HCT116 (cell line): ENCODE data around the gene SIL1. TPM values are rescaled to one million over a fixed set of nuclear protein-coding genes. Genes with fewer than 3 reads are reported as not detected.
"Not testable (repeated sequence)": the region's sequence is repeated elsewhere in the genome, so short reads cannot be mapped to it uniquely, and the experiment has no call there.

Source experiments
- ATAC-seq: fragments of 200-7000 bp; cut with Tn5 transposase; 2 replicates; pipeline ENCODE4 v1.9.1; 2020; ENCODE audit warnings: mild to moderate bottlenecking, moderate library complexity
- BruUV-seq: library from RNA; stranded (reverse); fragments of 400-500 nt; replicated peaks from 2 replicates; lab custom pipeline; 2021; lab: Mats Ljungman, UMichigan
- CTCF ChIA-PET: fragments of 300-600 bp; sonication (Branson Sonifier 250); formaldehyde crosslinking; loops from one replicate; lab custom pipeline; 2021; ENCODE audit warnings: antibody characterized with exemption; lab: Charles Lee
- POLR2A ChIA-PET: fragments of 300-600, 350-600 bp; sonication (Branson Sonifier 250); formaldehyde crosslinking; loops from one replicate; lab custom pipeline; 2021; ENCODE audit warnings: antibody characterized with exemption; lab: Charles Lee
- RAD21 ChIA-PET, 2 experiments: fragments of 300-600 bp; sonication (Branson Sonifier 250); formaldehyde crosslinking; loops; one replicate each; lab custom pipeline; 2023; ENCODE audit warnings: low total read pairs in 2 of 2; ENCODE audit not compliant: uncharacterized antibody in 2 of 2, unreplicated experiment in 2 of 2, low non-redundant PET in 1 of 2; lab: Charles Lee
- DNase-seq: peaks from one replicate; pipeline ENCODE4 v3.0.0-alpha.2; 2010; ENCODE audit warnings: low read depth, low spot score
- H2AFZ ChIP-seq: fragments of 200-600 bp; shearing (Covaris generic), sonication (generic); 2 replicates; pipeline ENCODE4 v1.6.1; 2017; ENCODE audit warnings: low read depth, mixed run types, mixed read lengths, antibody characterized with exemption, low read length; ENCODE audit not compliant: poor library complexity, severe bottlenecking
- H3K27ac ChIP-seq: 2 replicates; pipeline ENCODE4 v1.5.1; 2012; ENCODE audit warnings: low read depth, low read length
- H3K27me3 ChIP-seq: fragments of 200-600 bp; sonication (generic); 2 replicates; pipeline ENCODE4 v1.6.1; 2016; ENCODE audit warnings: mixed run types, low read length, mixed read lengths; ENCODE audit not compliant: insufficient read depth
- H3K36me3 ChIP-seq, 2 experiments: fragments of 200-500 bp in 1 of 2; fragments of 200-600 bp in 1 of 2; sonication (Bioruptor generic) in 1 of 2; sonication (generic) in 1 of 2; 2 replicates each; pipeline versions ENCODE4 v1.5.1 to v1.6.1; 2014 to 2016; ENCODE audit warnings: low read length in 2 of 2, inconsistent platforms in 1 of 2, mixed read lengths in 1 of 2, mixed run types in 1 of 2; ENCODE audit not compliant: insufficient read depth in 2 of 2, control insufficient read depth in 1 of 2
- H3K4me1 ChIP-seq, 2 experiments: fragments of 200-600 bp in 1 of 2; sonication (generic) in 1 of 2; 2 replicates each; pipeline versions ENCODE4 v1.5.1 to v1.6.1; 2012 to 2017; ENCODE audit warnings: low read length in 2 of 2, inconsistent platforms in 1 of 2, mild to moderate bottlenecking in 1 of 2, mixed read lengths in 1 of 2, mixed run types in 1 of 2, moderate library complexity in 1 of 2; ENCODE audit not compliant: insufficient read depth in 2 of 2, control insufficient read depth in 1 of 2
- H3K4me2 ChIP-seq: fragments of 200-600 bp; sonication (generic); 2 replicates; pipeline ENCODE4 v1.6.1; 2017; ENCODE audit warnings: mixed run types, low read length, mixed read lengths
- H3K4me3 ChIP-seq, 2 experiments: fragments of 200-600 bp in 1 of 2; sonication (generic) in 1 of 2; replicated peaks in 1 of 2; 2 replicates each; pipeline ENCODE4 v1.5.1; 2011 to 2016; ENCODE audit warnings: low read length in 2 of 2, control low read depth in 1 of 2, low read depth in 1 of 2, mild to moderate bottlenecking in 1 of 2, mixed read lengths in 1 of 2, mixed run types in 1 of 2
- H3K79me2 ChIP-seq: fragments of 200-600 bp; sonication (generic); 2 replicates; pipeline ENCODE4 v1.6.1; 2017; ENCODE audit warnings: mild to moderate bottlenecking, mixed run types, low read length, moderate library complexity, mixed read lengths; ENCODE audit not compliant: insufficient read depth
- H3K9ac ChIP-seq: fragments of 200-600 bp; sonication (generic); 2 replicates; pipeline ENCODE4 v1.6.1; 2016; ENCODE audit warnings: low read length, mixed read lengths
- H3K9me2 ChIP-seq: fragments of 200-600 bp; sonication (generic), shearing (Covaris generic); 2 replicates; pipeline ENCODE4 v1.6.1; 2017; ENCODE audit warnings: mixed run types, mild to moderate bottlenecking, moderate library complexity; ENCODE audit not compliant: insufficient read depth
- H3K9me3 ChIP-seq, 2 experiments: fragments of 200-500 bp in 1 of 2; fragments of 200-600 bp in 1 of 2; sonication (Bioruptor generic) in 1 of 2; sonication (generic) in 1 of 2; 2 replicates each; pipeline ENCODE4 v1.6.1; 2014 to 2017; ENCODE audit warnings: low read length in 2 of 2, mixed read lengths in 2 of 2, inconsistent platforms in 1 of 2, low read depth in 1 of 2, mild to moderate bottlenecking in 1 of 2, mixed run types in 1 of 2, moderate library complexity in 1 of 2; ENCODE audit not compliant: control insufficient read depth in 1 of 2, insufficient read depth in 1 of 2
- H4K20me1 ChIP-seq: fragments of 200-600 bp; sonication (generic), shearing (Covaris generic); 2 replicates; pipeline ENCODE4 v1.6.1; 2017; ENCODE audit warnings: mixed run types, mild to moderate bottlenecking, moderate library complexity; ENCODE audit not compliant: insufficient read depth
- CBX3 ChIP-seq: IDR thresholded peaks from 2 replicates; pipeline ENCODE4 v1.6.1; 2012; ENCODE audit warnings: low read depth
- CEBPB ChIP-seq: IDR thresholded peaks from 2 replicates; pipeline ENCODE4 v1.6.1; 2012; ENCODE audit warnings: low read depth
- EGR1 ChIP-seq: IDR thresholded peaks from 2 replicates; pipeline ENCODE4 v1.6.1; 2012; ENCODE audit warnings: low read depth
- EZH2 ChIP-seq: fragments of 200-600 bp; sonication (generic); IDR thresholded peaks from 2 replicates; pipeline ENCODE4 v1.6.1; 2017; ENCODE audit warnings: antibody characterized with exemption, mixed run types
- EZH2phosphoT487 ChIP-seq: fragments of 200-600 bp; IDR thresholded peaks from 2 replicates; pipeline ENCODE4 v1.6.1; 2018; ENCODE audit warnings: antibody characterized with exemption, borderline replicate concordance
- FOSL1 ChIP-seq: IDR thresholded peaks from 2 replicates; pipeline ENCODE4 v1.6.1; 2012; ENCODE audit warnings: low read depth
- JUND ChIP-seq: IDR thresholded peaks from 2 replicates; pipeline ENCODE4 v1.6.1; 2012
- POLR2A ChIP-seq: IDR thresholded peaks from 2 replicates; pipeline ENCODE4 v1.7.0; 2011; ENCODE audit warnings: borderline replicate concordance; ENCODE audit not compliant: insufficient read depth, insufficient read length; ENCODE audit errors: extremely low read depth
- POLR2AphosphoS5 ChIP-seq: IDR thresholded peaks from 2 replicates; pipeline ENCODE4 v1.6.1; 2011; ENCODE audit warnings: mild to moderate bottlenecking, low read depth, low read length, moderate library complexity
- RAD21 ChIP-seq: IDR thresholded peaks from 2 replicates; pipeline ENCODE4 v1.6.1; 2012; ENCODE audit warnings: low read depth, mild to moderate bottlenecking
- SRF ChIP-seq: IDR thresholded peaks from 2 replicates; pipeline ENCODE4 v1.6.1; 2012; ENCODE audit warnings: low read depth
- YY1 ChIP-seq: IDR thresholded peaks from 2 replicates; pipeline ENCODE4 v1.6.1; 2011; ENCODE audit warnings: low read length, low read depth, moderate library complexity, mild to moderate bottlenecking; ENCODE audit not compliant: insufficient replicate concordance; ENCODE audit errors: extremely low read depth
- ZFX ChIP-seq: fragments of 450-650 bp; IDR thresholded peaks from 2 replicates; pipeline ENCODE4 v1.6.1; 2017
- intact Hi-C: fragments of 100-400 bp; cut with micrococcal nuclease; formaldehyde crosslinking; loops from 2 replicates; pipeline ENCODE4 v1.10.0; 2022
- total RNA-seq: library from RNA; stranded (reverse); gene quantifications from one replicate; pipeline ENCODE4 v1.2.1, GENCODE V29; 2021; ENCODE audit not compliant: unreplicated experiment
- TF ChIP-seq, protein P1 (sequence below), 3 experiments: fragments of 200-600 bp in 1 of 3; sonication (generic) in 1 of 3; IDR thresholded peaks in 2 of 3; conservative IDR thresholded peaks in 1 of 3; 2 replicates each; pipeline ENCODE4 v1.5.1; 2012 to 2017; ENCODE audit warnings: low read depth in 2 of 3, low read length in 2 of 3, antibody characterized with exemption in 1 of 3, borderline replicate concordance in 1 of 3, control low read depth in 1 of 3, mild to moderate bottlenecking in 1 of 3, mixed read lengths in 1 of 3, mixed run types in 1 of 3, moderate library complexity in 1 of 3; ENCODE audit not compliant: insufficient read depth in 1 of 3

Gene SIL1
- total RNA-seq, 1 experiment from 2014 or later = 34.0 TPM

DNA sequence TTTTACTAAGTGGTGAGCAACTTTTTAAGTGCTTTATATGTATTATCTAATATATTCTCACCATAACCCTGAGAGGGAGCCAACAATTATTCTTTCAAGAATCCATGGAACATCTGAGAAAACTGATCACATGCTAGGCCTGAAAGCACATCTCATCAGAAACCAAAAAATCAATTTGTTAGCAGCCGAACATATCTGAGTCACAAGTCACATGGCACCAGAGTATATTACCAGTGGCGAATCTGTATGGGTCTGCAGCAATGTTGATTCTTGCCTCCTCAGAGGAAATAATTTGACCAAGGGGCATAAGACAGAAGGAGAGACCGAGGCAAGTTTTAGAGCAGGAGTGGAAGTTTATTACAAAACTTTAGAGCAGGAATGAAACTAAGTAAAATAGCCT lies 25.3 kb upstream of the SIL1 start:
- POLR2A ChIA-PET = no interaction called here

DNA sequence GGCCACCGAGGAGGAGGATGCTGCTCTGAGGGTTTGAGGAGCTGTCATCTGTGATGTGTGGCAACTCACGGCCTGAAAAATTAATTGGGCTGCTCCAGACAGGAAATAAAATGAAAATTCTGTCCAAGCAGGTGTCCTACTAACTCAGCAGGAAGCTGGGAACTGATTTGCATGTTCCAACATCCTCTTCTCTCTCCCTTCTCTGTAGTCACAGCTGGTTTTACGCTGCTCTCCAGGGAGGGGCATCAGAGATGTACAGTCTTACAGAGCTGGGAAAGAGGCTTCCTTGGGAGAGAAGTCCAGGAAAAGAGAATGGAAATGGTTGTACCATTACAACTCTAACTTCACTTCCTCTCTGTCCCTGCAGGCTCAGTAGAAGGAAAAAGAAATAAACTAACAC lies 24.2 kb upstream of the SIL1 start:
- ATAC-seq = no peak
- H3K27ac ChIP-seq = no peak overlapping the region
- no TSS peak for BruUV-seq
- ChIA-PET POLR2A (no interaction called here), CTCF (no interaction called here), RAD21 (no interaction called here)
- intact Hi-C loops = no loop called here
- no peaks in the 10 kb centered on the region for H4K20me1 ChIP-seq
- H3K36me3 ChIP-seq = no peaks in the 10 kb centered on the region
- no peak overlapping the region for H3K4me2 ChIP-seq
- no peak overlapping the region for H2AFZ ChIP-seq
- no peaks in the 10 kb centered on the region for H3K79me2 ChIP-seq
- H3K27me3 ChIP-seq = no peaks in the 10 kb centered on the region
- H3K9ac ChIP-seq = no peak overlapping the region
- H3K4me3 ChIP-seq = no peak overlapping the region
- TF ChIP-seq YY1 (no peak), FOSL1 (no peak), POLR2A (no peak), EGR1 (no peak), JUND (no peak), EZH2 (no peak), ZFX (no peak), POLR2AphosphoS5 (no peak), RAD21 (no peak), CBX3 (no peak)
- TF ChIP-seq, protein P1, sequence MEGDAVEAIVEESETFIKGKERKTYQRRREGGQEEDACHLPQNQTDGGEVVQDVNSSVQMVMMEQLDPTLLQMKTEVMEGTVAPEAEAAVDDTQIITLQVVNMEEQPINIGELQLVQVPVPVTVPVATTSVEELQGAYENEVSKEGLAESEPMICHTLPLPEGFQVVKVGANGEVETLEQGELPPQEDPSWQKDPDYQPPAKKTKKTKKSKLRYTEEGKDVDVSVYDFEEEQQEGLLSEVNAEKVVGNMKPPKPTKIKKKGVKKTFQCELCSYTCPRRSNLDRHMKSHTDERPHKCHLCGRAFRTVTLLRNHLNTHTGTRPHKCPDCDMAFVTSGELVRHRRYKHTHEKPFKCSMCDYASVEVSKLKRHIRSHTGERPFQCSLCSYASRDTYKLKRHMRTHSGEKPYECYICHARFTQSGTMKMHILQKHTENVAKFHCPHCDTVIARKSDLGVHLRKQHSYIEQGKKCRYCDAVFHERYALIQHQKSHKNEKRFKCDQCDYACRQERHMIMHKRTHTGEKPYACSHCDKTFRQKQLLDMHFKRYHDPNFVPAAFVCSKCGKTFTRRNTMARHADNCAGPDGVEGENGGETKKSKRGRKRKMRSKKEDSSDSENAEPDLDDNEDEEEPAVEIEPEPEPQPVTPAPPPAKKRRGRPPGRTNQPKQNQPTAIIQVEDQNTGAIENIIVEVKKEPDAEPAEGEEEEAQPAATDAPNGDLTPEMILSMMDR (IDR thresholded peaks at IDR 0.05 in 2 of 3, conservative IDR thresholded peaks at IDR 0.05 in 1 of 3; ENCODE audit: borderline replicate concordance in 1 of 3, insufficient read depth in 1 of 3, low read depth in 2 of 3, low read length in 2 of 3) = no peak
- H3K4me1 ChIP-seq = no peaks in the 10 kb centered on the region
- no peaks in the 10 kb centered on the region for H3K9me2 ChIP-seq
- H3K9me3 ChIP-seq = no peaks in the 10 kb centered on the region
- no peak for DNase-seq

More for the DNA sequence above, 25.3 kb upstream of the SIL1 start:
- H3K4me3 ChIP-seq = no peak overlapping the region
- intact Hi-C loops = no loop called here
- no peaks in the 10 kb centered on the region for H3K9me3 ChIP-seq
- H3K4me1 ChIP-seq = no peaks in the 10 kb centered on the region
- CTCF ChIA-PET = no interaction called here
- no peak overlapping the region for H2AFZ ChIP-seq
- no peaks in the 10 kb centered on the region for H3K27me3 ChIP-seq
- ATAC-seq (no peak), DNase-seq (no peak)
- no peak overlapping the region for H3K27ac ChIP-seq
- no peaks in the 10 kb centered on the region for H3K9me2 ChIP-seq
- H3K4me2 ChIP-seq = no peak overlapping the region
- no TSS peak for BruUV-seq
- no peak for TF ChIP-seq EZH2phosphoT487
- TF ChIP-seq CEBPB = no peak
- no peak for TF ChIP-seq SRF
- no peak overlapping the region for H3K9ac ChIP-seq
- RAD21 ChIA-PET = no interaction called here
- H3K36me3 ChIP-seq = no peaks in the 10 kb centered on the region
- no peaks in the 10 kb centered on the region for H4K20me1 ChIP-seq
- H3K79me2 ChIP-seq = no peaks in the 10 kb centered on the region

DNA sequence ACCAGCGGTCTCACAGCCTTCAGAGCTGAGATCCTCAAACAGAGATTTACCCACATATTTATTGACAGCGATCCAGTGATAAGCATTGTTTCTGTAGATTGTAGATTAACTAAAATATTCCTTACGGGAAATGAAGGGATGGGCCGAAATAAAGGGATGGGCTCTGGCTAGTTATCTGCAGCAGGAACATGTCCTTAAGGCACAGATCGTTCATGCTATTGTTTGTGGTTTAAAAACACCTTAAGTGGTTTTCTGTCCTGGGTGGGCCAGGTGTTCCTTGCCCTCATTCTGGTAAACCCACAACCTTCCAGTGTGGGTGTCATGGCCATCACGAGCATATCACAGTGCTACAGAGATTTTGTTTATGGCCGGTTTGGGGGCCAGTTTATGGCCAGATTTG lies 19.9 kb upstream of the SIL1 start:
- H3K4me1 ChIP-seq, H3K9me3 ChIP-seq, H4K20me1 ChIP-seq, DNase-seq, H2AFZ ChIP-seq, H3K4me2 ChIP-seq, H3K36me3 ChIP-seq, H3K27ac ChIP-seq, POLR2A ChIA-PET, H3K27me3 ChIP-seq, intact Hi-C loops, CTCF ChIA-PET, H3K4me3 ChIP-seq, H3K9me2 ChIP-seq, H3K9ac ChIP-seq, BruUV-seq, ATAC-seq, RAD21 ChIA-PET, H3K79me2 ChIP-seq: not testable (repeated sequence)
